Measurements from ENCODE around the gene CCDC93. TPM values are rescaled to one million over a fixed set of nuclear protein-coding genes. Genes with fewer than 3 reads are reported as not detected.
A peak's percentile ranks its signal among the peaks of the same experiment; 100 is the strongest.

CCDC93 gene
- total RNA-seq, 4 donors from 2014 or later = 17.3 to 30.3 (median 23.6) TPM

- 44 to 56% methylated on average over 4 of the region's 4 CpGs for WGBS, 2 donors
- Histone ChIP-seq H3K4me1 (peaks cover 0 to 26% (median 9%) of the 10 kb centered on the region in 4 donors), H3K27ac (peak overlapping the region in 2 of 4 donors; percentile 69 to 78), H3K27me3 (no peaks in the 10 kb centered on the region), H3K9me3 (no peaks in the 10 kb centered on the region), H3K36me3 (no peaks in the 10 kb centered on the region), H3K4me3 (no peak overlapping the region)
- DNase-seq (ENCODE audit: low spot score in 2 of 2) = no peak
- TF ChIP-seq EP300 (IDR thresholded peaks at IDR 0.05) (peak in 1 of 2 donors; percentile 62), CTCF (IDR thresholded peaks at IDR 0.05) (no peak), POLR2A (IDR thresholded peaks at IDR 0.05) (no peak)
These were observed 46.1 kb upstream of the CCDC93 start for GRCh38 chr2:118059919-118060478.

DNA sequence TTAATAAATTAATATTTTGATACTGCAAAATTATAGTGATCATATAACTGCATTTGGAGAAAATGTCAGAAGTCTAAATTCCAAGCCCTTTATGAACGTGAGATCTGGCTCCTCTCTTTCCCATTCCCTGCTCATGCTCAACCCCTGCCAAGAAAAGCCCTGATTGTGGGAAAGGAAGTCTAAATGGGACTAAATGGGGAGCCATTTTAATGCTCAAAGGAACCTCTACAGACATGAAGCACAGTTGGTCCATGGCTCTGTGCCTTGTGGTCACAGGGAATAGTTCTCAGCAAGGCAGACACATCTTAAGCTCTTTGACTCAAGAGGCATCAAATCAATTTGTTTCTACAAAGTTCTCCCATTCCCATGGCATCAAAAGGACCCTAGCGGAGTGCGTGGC lies 45.1 kb upstream of the CCDC93 start:
- no peak overlapping the region for H3K4me3 ChIP-seq
- no peaks in the 10 kb centered on the region for H3K27me3 ChIP-seq
- 54 to 71% methylated on average over 3 of the region's 3 CpGs for WGBS, 2 donors

GRCh38 chr2:118056801-118057200 lies 42.9 kb upstream of the CCDC93 start:
- 91 to 92% methylated on average over 3 of the region's 3 CpGs for WGBS, 2 donors
- Histone ChIP-seq H3K4me3 (no peak overlapping the region), H3K36me3 (no peaks in the 10 kb centered on the region), H3K27ac (no peak overlapping the region), H3K4me1 (peaks cover 0 to 26% (median 9%) of the 10 kb centered on the region in 4 donors), H3K27me3 (peaks cover 0 to 8% of the 10 kb centered on the region in 2 donors), H3K9me3 (no peaks in the 10 kb centered on the region)
- no peak for TF ChIP-seq POLR2A (IDR thresholded peaks at IDR 0.05)
- no peak for TF ChIP-seq CTCF (IDR thresholded peaks at IDR 0.05)
- TF ChIP-seq EP300 (IDR thresholded peaks at IDR 0.05) = no peak
- no peak for DNase-seq (ENCODE audit: low spot score in 2 of 2)

More for the DNA sequence above, 45.1 kb upstream of the CCDC93 start:
- H3K4me1 ChIP-seq = peaks cover 0 to 26% (median 9%) of the 10 kb centered on the region in 4 donors
- H3K27ac ChIP-seq = peak overlapping the region in 2 of 4 donors; percentile 69 to 78
- no peak for DNase-seq (ENCODE audit: low spot score in 2 of 2)
- no peaks in the 10 kb centered on the region for H3K9me3 ChIP-seq
- no peaks in the 10 kb centered on the region for H3K36me3 ChIP-seq
- TF ChIP-seq CTCF (IDR thresholded peaks at IDR 0.05) = no peak
- TF ChIP-seq EP300 (IDR thresholded peaks at IDR 0.05) = no peak
- TF ChIP-seq POLR2A (IDR thresholded peaks at IDR 0.05) = no peak

DNA sequence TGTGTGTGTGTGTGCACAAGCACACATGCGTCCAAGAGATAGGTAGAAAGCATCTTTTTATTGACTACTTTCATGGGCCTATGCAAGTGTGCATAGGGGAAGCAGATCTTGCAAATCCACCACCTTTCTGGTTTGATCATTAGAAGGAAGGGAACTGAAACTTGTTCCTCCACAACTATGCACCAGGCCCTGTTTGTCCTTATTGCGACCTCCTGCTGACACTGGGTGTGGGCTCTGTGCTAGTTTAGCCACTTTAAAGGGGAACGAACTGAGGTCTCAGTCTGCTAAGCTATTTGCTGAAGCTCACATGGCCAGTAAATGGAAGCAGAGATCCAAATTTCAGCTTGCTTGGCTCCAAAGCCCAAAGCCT lies 42.3 kb upstream of the CCDC93 start:
- Histone ChIP-seq H3K4me1 (peaks cover 0 to 24% (median 9%) of the 10 kb centered on the region in 4 donors), H3K9me3 (no peaks in the 10 kb centered on the region), H3K27ac (no peak overlapping the region), H3K4me3 (no peak overlapping the region), H3K27me3 (peaks cover 0 to 12% of the 10 kb centered on the region in 2 donors), H3K36me3 (no peaks in the 10 kb centered on the region)
- peak in 1 of 2 donors; percentile 13 for DNase-seq (ENCODE audit: low spot score in 2 of 2)
- TF ChIP-seq POLR2A (IDR thresholded peaks at IDR 0.05) (no peak), EP300 (IDR thresholded peaks at IDR 0.05) (peak in 1 of 2 donors; percentile 38), CTCF (IDR thresholded peaks at IDR 0.05) (no peak)
- WGBS, 2 donors = 39 to 42% methylated on average over 3 of the region's 3 CpGs

GRCh38 chr2:118055512-118056164 lies 41.8 kb upstream of the CCDC93 start:
- Histone ChIP-seq H3K36me3 (no peaks in the 10 kb centered on the region), H3K4me3 (no peak overlapping the region), H3K27me3 (peaks cover 0 to 15% of the 10 kb centered on the region in 2 donors), H3K27ac (no peak overlapping the region), H3K9me3 (no peaks in the 10 kb centered on the region), H3K4me1 (peaks cover 0 to 19% (median 8%) of the 10 kb centered on the region in 4 donors)
- WGBS, 2 donors = 56 to 57% methylated on average over 10 of the region's 10 CpGs
- no peak for DNase-seq (ENCODE audit: low spot score in 2 of 2)
- TF ChIP-seq POLR2A (IDR thresholded peaks at IDR 0.05) = no peak
- no peak for TF ChIP-seq EP300 (IDR thresholded peaks at IDR 0.05)
- no peak for TF ChIP-seq CTCF (IDR thresholded peaks at IDR 0.05)
